ENCODE results near the gene IL32. TPM values are rescaled to one million over a fixed set of nuclear protein-coding genes. Genes with fewer than 3 reads are reported as not detected.

Gene IL32
- total RNA-seq, 1 donor = 7.8 TPM

DNA sequence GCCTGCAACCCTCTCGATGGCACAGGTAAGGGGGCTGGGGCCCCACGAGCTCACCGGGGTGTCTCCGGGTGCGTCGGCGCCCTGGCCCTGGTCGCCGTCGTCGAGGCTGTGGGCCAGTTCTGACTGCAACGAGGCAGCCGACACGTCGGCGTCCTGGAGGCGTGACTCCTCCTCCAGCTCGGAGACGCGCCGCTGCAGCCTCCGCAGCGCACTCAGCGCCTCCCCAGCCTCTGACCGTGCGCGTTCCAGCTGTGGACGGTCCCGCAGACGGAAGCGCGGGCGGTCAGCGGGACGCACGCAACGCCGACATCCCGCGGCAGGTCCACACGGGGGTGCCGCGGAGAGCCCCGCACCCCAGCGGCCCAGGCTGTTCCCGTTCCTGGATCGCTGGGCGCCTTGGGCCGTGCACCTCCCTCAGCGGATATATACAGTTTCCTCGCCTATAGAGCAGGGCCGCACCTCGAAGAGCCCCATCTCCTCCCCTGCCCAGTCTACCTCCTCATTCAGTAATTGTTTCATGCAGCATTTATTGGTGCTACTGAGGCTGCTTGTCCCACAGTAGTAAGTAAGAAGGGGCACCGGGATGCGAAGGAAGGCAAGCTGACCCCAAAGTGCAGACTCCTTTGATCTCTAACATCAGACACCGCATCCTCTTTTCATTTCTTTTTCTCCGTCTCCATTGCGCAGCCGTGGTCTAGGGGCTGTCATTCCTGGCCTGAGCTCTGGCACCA, 35.8 kb upstream of the IL32 start:
- no peak overlapping the region for H3K4me3 ChIP-seq (ENCODE audit: low read depth, low read length)

DNA sequence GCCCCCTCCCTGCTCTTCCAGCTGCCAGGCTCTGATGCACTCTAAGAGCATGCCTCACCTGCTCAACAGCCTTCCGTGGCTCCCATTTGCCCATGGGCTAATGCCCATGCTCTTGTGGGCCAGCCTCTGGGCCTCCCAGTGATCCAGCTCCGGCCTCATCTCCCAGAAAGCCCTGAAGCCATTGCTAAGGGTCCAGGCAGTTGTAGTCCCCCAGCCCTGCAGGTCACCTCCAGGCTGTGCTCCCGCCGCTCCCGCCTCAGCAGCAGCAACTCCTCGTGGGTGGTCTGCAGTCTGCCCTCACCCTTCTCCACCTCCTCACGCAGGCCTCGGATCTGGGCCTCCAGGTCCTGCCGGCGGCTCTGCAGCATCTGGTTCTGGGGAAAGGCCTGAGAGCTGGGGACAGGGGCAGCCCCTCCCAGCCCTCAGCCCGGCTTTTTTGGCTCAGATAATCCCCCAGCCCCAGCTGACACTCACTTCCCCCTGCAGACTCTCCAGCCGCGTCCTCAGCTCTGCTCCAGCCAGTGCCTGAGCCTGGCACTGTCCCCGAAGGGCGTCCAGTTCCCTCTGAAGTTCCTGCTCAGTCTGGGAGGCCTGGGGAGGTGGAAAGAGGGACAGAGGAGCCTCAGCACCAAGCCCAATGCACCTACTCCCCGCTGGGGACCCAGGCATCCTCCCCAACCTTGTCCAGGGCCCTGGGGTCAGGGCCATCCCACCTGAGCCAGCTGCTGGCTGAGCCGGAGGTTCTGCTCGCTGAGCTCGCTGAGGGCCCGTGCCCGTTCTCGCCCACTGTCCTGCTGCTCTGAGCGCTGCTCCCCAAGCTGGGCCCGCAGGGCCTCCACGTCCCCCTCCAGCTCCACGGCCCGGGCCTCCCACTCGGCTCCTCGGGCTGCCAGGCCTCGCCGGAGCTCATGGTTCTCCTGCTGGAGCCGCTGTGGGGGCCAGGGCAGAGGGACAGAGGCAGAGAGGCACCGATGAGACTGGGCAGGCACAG, 34.9 kb upstream of the IL32 start:
- TF ChIP-seq, protein P1, sequence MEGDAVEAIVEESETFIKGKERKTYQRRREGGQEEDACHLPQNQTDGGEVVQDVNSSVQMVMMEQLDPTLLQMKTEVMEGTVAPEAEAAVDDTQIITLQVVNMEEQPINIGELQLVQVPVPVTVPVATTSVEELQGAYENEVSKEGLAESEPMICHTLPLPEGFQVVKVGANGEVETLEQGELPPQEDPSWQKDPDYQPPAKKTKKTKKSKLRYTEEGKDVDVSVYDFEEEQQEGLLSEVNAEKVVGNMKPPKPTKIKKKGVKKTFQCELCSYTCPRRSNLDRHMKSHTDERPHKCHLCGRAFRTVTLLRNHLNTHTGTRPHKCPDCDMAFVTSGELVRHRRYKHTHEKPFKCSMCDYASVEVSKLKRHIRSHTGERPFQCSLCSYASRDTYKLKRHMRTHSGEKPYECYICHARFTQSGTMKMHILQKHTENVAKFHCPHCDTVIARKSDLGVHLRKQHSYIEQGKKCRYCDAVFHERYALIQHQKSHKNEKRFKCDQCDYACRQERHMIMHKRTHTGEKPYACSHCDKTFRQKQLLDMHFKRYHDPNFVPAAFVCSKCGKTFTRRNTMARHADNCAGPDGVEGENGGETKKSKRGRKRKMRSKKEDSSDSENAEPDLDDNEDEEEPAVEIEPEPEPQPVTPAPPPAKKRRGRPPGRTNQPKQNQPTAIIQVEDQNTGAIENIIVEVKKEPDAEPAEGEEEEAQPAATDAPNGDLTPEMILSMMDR (IDR thresholded peaks at IDR 0.05; ENCODE audit: insufficient read depth, low read length) = no peak
- DNase-seq (ENCODE audit: low read depth) = no peak
- H3K4me3 ChIP-seq (ENCODE audit: low read depth, low read length) = no peak overlapping the region

More for the DNA sequence above, 35.8 kb upstream of the IL32 start:
- DNase-seq (ENCODE audit: low read depth) = peak; percentile 13
- TF ChIP-seq, protein P1 (IDR thresholded peaks at IDR 0.05; ENCODE audit: insufficient read depth, low read length) = no peak

DNA sequence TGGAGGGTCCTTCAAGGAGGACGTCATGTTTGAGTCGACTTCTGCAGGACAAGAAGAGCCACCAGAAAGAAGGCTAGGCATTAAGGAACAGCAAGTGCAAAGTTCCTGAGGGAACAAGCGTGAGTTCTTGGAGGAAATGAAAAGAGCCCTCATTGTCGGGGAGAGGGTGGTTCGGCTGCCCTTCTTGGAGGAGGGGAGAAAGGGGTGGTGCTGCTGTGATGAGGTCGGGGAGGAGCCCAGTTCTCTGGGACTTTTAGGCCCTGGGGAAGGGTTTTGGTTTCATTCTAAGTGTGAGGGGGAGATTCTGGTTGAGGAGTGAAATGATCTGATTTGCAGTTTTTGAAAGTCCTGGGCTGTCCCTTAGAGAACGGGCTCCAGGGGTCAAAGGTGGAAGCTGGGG, 32.8 kb upstream of the IL32 start:
- no peak for DNase-seq (ENCODE audit: low read depth)
- TF ChIP-seq, protein P1 (IDR thresholded peaks at IDR 0.05; ENCODE audit: insufficient read depth, low read length) = no peak
- H3K4me3 ChIP-seq (ENCODE audit: low read depth, low read length) = no peak overlapping the region

DNA sequence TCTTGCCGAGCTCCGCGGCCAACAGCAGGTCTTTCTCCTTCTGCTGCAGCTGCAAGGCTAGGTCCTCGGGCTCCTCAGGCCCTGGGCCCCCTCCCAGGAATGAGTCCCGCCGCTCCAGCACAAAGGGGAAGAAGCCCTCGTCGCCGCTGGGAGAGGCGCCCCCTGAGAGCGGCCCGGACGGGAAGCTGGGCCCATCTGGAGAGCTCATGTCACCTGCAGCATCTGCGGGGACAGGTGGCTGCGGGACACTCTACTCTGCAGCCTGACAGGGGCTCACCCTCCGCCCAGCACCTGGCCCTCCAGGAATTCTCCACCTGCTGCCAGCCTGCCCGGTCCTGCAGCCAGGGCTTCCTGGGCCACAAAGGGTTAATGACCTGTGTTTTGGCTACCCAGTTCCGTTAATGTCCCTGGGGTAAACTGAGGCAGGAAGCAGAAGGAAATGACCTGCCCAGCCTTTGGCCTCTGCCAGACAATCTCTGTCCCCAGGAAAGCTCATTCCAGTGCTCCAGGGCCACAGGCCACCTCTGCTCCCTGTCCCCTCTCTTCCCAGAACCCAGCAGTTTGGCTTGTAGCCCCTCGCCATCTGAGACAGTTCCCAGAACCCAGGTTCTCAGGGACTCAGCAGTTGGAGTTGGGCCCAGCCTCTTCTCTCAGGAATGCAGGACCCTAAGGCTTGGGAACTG, 30.0 kb upstream of the IL32 start:
- no peak for DNase-seq (ENCODE audit: low read depth)
- TF ChIP-seq, protein P1 (IDR thresholded peaks at IDR 0.05; ENCODE audit: insufficient read depth, low read length) = no peak
- H3K4me3 ChIP-seq (ENCODE audit: low read depth, low read length) = no peak overlapping the region

DNA sequence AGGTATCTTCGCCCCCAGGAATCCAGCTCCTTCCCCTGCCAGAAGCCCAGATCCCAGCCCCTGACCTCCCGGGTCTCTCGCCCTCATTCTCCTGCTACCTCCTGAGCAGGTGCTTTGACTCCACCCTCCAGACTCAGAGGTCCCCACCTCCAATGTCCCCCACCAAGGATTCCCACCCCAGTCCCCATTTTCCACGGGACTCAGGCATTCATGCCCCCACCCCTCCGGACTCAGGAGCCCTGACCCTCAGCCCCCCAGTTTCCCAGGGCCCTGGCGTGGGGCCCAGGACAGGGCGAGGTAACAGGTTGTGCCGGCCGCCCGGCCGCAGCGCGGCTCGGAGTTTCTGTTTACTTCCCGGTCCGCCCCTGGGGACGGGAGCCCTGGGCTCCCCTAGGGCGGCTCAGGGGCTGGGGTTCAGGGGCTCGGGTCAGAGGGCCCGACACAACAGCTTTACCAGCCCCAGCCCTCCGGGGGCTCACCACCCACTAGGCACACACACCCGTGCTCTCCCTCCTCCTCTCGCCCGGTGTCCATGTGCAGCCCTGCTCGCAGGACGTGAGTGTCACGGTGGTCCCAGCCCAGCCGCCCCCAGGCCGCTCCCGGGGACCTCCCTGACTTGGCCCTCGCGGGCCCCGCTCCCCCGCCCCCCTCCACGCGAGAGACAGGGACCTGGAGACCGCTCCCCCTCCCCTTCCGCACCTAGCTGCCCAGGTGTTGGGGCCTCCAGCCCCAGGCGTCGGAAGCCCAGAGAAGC, 29.3 kb upstream of the IL32 start:
- H3K4me3 ChIP-seq (ENCODE audit: low read depth, low read length) = no peak overlapping the region
- TF ChIP-seq, protein P1 (IDR thresholded peaks at IDR 0.05; ENCODE audit: insufficient read depth, low read length) = no peak
- DNase-seq (ENCODE audit: low read depth) = no peak
